ENCODE measurements around the gene CPTP. TPM values are rescaled to one million over a fixed set of nuclear protein-coding genes. Genes with fewer than 3 reads are reported as not detected.
"Not testable (repeated sequence)": the region's sequence is repeated elsewhere in the genome, so short reads cannot be mapped to it uniquely, and the experiment has no call there.

CPTP gene
- total and polyA plus RNA-seq, 4 donors: 7.9 to 45.1 (median 22.5) TPM

DNA sequence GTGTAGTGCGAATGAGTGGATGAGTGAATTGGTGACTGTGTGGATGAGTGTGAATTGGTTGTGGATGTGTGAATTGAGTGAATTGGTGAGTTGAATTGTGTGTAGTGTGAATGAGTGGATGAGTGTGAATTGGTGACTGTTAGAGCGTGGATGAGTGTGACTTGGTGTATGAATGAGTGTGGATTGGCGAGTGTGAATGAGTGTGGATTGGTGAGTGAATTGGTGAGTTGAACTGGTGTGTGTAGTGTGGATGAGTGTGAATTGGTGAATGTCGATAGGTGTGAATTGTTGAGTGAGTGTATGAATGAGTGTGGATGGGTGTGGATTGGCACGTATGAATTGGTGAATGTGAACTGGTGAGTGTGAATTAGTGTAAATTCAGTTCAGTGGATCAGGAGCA lies 42.7 kb downstream of the CPTP start:
- H3K9me3 ChIP-seq (ENCODE audit: control insufficient read depth in 4 of 4, low read length in 3 of 4): no peaks in the 10 kb centered on the region
- DNase-seq (ENCODE audit: low spot score): no peak
- no peaks in the 10 kb centered on the region for H3K36me3 ChIP-seq (ENCODE audit: control insufficient read depth in 4 of 4, insufficient read depth in 3 of 4, low read depth in 1 of 4, low read length in 3 of 4)
- 98% methylated on average over 5 of the region's 5 CpGs for WGBS
- H3K4me1 ChIP-seq (ENCODE audit: control insufficient read depth in 4 of 4, insufficient read depth in 4 of 4, low read length in 3 of 4): peaks cover 0 to 7% (median 5%) of the 10 kb centered on the region in 4 donors
- no peaks in the 10 kb centered on the region for H3K27me3 ChIP-seq (ENCODE audit: control insufficient read depth in 4 of 4, insufficient read depth in 4 of 4, low read length in 3 of 4)
- H3K9ac ChIP-seq (ENCODE audit: low read depth in 1 of 2, low read length in 2 of 2): no peak overlapping the region
- no peak overlapping the region for H3K27ac ChIP-seq (ENCODE audit: low read depth in 1 of 2, low read length in 2 of 2)
- no peak overlapping the region for H3K4me3 ChIP-seq (ENCODE audit: low read depth in 1 of 3, low read length in 3 of 3)
- TF ChIP-seq GABPA (IDR thresholded peaks at IDR 0.05 in 1 of 2, conservative IDR thresholded peaks at IDR 0.05 in 1 of 2) (no peak), FOXA1 (IDR thresholded peaks at IDR 0.05) (no peak), REST (IDR thresholded peaks at IDR 0.05) (no peak), ATF3 (IDR thresholded peaks at IDR 0.05) (no peak), RAD21 (IDR thresholded peaks at IDR 0.05) (no peak)

DNA sequence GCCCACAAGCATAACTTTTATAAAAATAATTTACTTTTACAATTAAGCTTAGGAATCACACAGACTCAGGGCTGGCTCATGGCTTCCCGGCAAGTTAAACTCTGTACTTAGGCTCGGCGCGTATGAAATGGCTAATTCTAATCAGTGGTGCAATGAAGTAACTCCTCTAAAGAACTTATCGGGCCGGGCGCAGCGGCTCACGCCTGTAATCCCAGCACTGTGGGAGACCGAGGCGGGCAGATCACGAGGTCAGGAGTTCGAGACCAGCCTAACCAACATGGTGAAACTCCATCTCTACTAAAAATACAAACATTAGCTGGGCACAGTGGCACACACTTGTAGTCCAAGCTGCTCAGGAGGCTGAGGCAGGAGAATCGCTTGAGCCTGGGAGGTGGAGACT lies 45.5 kb downstream of the CPTP start:
- H3K4me3 ChIP-seq (ENCODE audit: low read depth in 1 of 3, low read length in 3 of 3); H3K27ac ChIP-seq (ENCODE audit: low read depth in 1 of 2, low read length in 2 of 2); H3K27me3 ChIP-seq (ENCODE audit: control insufficient read depth in 4 of 4, insufficient read depth in 4 of 4, low read length in 3 of 4); H3K36me3 ChIP-seq (ENCODE audit: control insufficient read depth in 4 of 4, insufficient read depth in 3 of 4, low read depth in 1 of 4, low read length in 3 of 4); H3K9me3 ChIP-seq (ENCODE audit: control insufficient read depth in 4 of 4, low read length in 3 of 4); H3K9ac ChIP-seq (ENCODE audit: low read depth in 1 of 2, low read length in 2 of 2); DNase-seq (ENCODE audit: low spot score): not testable (repeated sequence)
- WGBS: 93% methylated on average over 14 of the region's 14 CpGs
- H3K4me1 ChIP-seq (ENCODE audit: control insufficient read depth in 4 of 4, insufficient read depth in 4 of 4, low read length in 3 of 4): peaks cover 7 to 27% (median 24%) of the 10 kb centered on the region in 4 donors

- Histone ChIP-seq H3K27ac (ENCODE audit: low read depth in 1 of 2, low read length in 2 of 2) (no peak overlapping the region), H3K9ac (ENCODE audit: low read depth in 1 of 2, low read length in 2 of 2) (no peak overlapping the region), H3K9me3 (ENCODE audit: control insufficient read depth in 4 of 4, low read length in 3 of 4) (no peaks in the 10 kb centered on the region), H3K36me3 (ENCODE audit: control insufficient read depth in 4 of 4, insufficient read depth in 3 of 4, low read depth in 1 of 4, low read length in 3 of 4) (peaks cover 0 to 3% (median 0%) of the 10 kb centered on the region in 4 donors), H3K27me3 (ENCODE audit: control insufficient read depth in 4 of 4, insufficient read depth in 4 of 4, low read length in 3 of 4) (no peaks in the 10 kb centered on the region), H3K4me3 (ENCODE audit: low read depth in 1 of 3, low read length in 3 of 3) (no peak overlapping the region), H3K4me1 (ENCODE audit: control insufficient read depth in 4 of 4, insufficient read depth in 4 of 4, low read length in 3 of 4) (peaks cover 7 to 27% (median 24%) of the 10 kb centered on the region in 4 donors)
- 84% methylated on average over 16 of the region's 16 CpGs for WGBS
- no peak for DNase-seq (ENCODE audit: low spot score)
- TF ChIP-seq, protein P1, sequence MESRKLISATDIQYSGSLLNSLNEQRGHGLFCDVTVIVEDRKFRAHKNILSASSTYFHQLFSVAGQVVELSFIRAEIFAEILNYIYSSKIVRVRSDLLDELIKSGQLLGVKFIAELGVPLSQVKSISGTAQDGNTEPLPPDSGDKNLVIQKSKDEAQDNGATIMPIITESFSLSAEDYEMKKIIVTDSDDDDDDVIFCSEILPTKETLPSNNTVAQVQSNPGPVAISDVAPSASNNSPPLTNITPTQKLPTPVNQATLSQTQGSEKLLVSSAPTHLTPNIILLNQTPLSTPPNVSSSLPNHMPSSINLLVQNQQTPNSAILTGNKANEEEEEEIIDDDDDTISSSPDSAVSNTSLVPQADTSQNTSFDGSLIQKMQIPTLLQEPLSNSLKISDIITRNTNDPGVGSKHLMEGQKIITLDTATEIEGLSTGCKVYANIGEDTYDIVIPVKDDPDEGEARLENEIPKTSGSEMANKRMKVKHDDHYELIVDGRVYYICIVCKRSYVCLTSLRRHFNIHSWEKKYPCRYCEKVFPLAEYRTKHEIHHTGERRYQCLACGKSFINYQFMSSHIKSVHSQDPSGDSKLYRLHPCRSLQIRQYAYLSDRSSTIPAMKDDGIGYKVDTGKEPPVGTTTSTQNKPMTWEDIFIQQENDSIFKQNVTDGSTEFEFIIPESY (IDR thresholded peaks at IDR 0.05): no peak
These were observed 46.2 kb downstream of the CPTP start for GRCh38 chr1:1370771-1371300.
